Rectal smooth muscle tissue (tissue), 1 donor: Measurements from ENCODE around the gene ARHGAP9.

Source experiments
- H3K27ac ChIP-seq: one replicate; pipeline ENCODE4 v1.7.0; 2013; ENCODE audit warnings: low read depth, low read length, inconsistent platforms
- H3K27me3 ChIP-seq: one replicate; pipeline ENCODE4 v1.7.0; 2013; ENCODE audit warnings: low read length; ENCODE audit not compliant: control insufficient read depth, insufficient read depth
- H3K36me3 ChIP-seq: one replicate; pipeline ENCODE4 v1.7.0; 2013; ENCODE audit warnings: low read length; ENCODE audit not compliant: control insufficient read depth, insufficient read depth
- H3K4me1 ChIP-seq: one replicate; pipeline ENCODE4 v1.7.0; 2013; ENCODE audit warnings: low read length; ENCODE audit not compliant: control insufficient read depth, insufficient read depth
- H3K4me3 ChIP-seq: one replicate; pipeline ENCODE4 v1.7.0; 2013; ENCODE audit warnings: low read length
- H3K9ac ChIP-seq: one replicate; pipeline ENCODE4 v1.7.0; 2013; ENCODE audit warnings: low read length

Gene ARHGAP9

GRCh38 chr12:57481671-57482070 lies 2.0 kb upstream of the ARHGAP9 start:
- H3K9ac ChIP-seq, result no peak overlapping the region
- H3K4me1 ChIP-seq, result no peaks in the 10 kb centered on the region
- no peak overlapping the region for H3K27ac ChIP-seq
- H3K27me3 ChIP-seq, result peaks cover 5% of the 10 kb centered on the region
- H3K36me3 ChIP-seq, result no peaks in the 10 kb centered on the region
- no peak overlapping the region for H3K4me3 ChIP-seq

DNA sequence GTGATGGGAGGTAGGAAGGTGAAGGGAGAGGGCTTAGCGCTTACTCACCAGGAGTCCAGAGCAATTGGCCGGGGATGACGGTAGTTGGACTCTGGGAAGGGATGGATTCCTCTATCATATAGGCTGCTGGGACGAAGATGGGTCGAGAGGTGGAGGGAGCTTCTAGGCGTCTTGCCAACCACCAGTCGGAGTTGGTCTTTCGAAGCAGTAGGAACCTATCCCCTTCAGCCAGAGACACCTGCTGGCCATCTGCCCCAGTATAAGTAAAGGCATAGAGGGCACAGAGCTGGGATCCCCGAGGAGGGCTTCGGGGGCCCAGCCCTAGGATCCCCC lies 657 bp downstream of the ARHGAP9 start:
- peak overlapping the region; percentile 33 for H3K4me3 ChIP-seq
- H3K36me3 ChIP-seq, result peaks cover 7% of the 10 kb centered on the region
- peaks cover 20% of the 10 kb centered on the region for H3K27me3 ChIP-seq
- peak overlapping the region; percentile 14 for H3K9ac ChIP-seq
- peaks cover 2% of the 10 kb centered on the region for H3K4me1 ChIP-seq
- no peak overlapping the region for H3K27ac ChIP-seq

DNA sequence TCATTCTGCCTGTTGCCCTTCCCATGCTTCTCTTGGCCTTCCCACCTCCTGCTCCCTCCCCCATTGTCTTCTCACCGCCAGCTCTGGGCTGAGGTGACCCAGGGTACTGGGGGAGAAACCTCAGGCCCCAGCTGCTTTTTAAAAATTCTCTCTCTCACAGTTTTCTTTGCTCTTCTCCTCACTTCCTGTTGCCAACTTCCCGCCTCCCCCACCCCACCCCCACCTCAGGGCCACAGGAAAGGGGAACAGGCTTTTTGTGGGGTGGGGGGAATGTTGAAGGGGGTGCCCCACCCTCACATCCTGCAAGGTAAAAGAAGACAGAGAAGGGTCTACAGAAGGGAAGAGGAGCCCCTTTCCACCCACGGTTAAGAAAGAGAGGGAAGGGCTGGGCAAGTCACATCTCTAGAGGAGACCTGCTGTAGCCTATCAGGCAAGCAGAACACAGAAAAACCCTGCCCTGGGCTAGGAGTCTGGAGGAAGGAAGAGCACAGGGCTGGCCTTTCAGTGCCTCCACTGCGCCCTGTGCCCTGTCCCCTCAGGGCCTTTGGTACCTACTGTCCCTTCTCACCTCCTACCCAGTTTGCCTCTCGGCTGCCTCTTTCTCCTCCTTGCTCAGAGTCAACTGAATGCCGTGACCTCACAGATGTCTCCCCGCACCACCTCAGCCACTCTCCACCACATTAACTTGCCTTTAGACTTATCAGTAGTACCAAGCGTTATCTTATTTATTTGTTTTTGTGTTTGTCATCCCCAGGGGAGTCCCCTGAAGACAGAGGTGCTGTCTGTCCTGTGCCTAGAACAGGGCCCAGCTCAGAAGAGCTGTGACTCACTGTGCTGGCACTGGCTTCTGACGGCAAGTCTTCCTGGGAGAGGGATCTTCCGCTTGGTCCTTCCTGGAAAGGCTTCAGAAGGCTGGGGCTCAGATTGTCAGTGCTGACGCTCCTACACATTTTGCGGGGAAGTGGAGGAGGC lies 1.7 kb downstream of the ARHGAP9 start:
- Histone ChIP-seq H3K36me3 (peaks cover 7% of the 10 kb centered on the region), H3K9ac (peak overlapping the region; percentile 60), H3K27me3 (peaks cover 25% of the 10 kb centered on the region), H3K4me1 (peaks cover 2% of the 10 kb centered on the region), H3K4me3 (peak overlapping the region; percentile 55), H3K27ac (peak overlapping the region; percentile 21)

GRCh38 chr12:57476993-57477709 lies 2.5 kb downstream of the ARHGAP9 start:
- peaks cover 7% of the 10 kb centered on the region for H3K36me3 ChIP-seq
- peak overlapping the region; percentile 55 for H3K4me3 ChIP-seq
- H3K4me1 ChIP-seq, result peaks cover 2% of the 10 kb centered on the region
- peak overlapping the region; percentile 27 for H3K9ac ChIP-seq
- H3K27ac ChIP-seq, result no peak overlapping the region
- H3K27me3 ChIP-seq, result peaks cover 25% of the 10 kb centered on the region

GRCh38 chr12:57476162-57476992 lies 3.3 kb downstream of the ARHGAP9 start:
- Histone ChIP-seq H3K27ac (no peak overlapping the region), H3K4me3 (peak overlapping the region; percentile 55)

GRCh38 chr12:57475271-57476161 lies 4.2 kb downstream of the ARHGAP9 start:
- Histone ChIP-seq H3K4me3 (peak overlapping the region; percentile 55), H3K27me3 (peaks cover 25% of the 10 kb centered on the region), H3K36me3 (peaks cover 7% of the 10 kb centered on the region), H3K4me1 (peaks cover 2% of the 10 kb centered on the region), H3K9ac (no peak overlapping the region), H3K27ac (no peak overlapping the region)

More at GRCh38 chr12:57476162-57476992, 3.3 kb downstream of the ARHGAP9 start:
- Histone ChIP-seq H3K27me3 (peaks cover 25% of the 10 kb centered on the region), H3K4me1 (peaks cover 2% of the 10 kb centered on the region), H3K36me3 (peaks cover 7% of the 10 kb centered on the region), H3K9ac (no peak overlapping the region)

DNA sequence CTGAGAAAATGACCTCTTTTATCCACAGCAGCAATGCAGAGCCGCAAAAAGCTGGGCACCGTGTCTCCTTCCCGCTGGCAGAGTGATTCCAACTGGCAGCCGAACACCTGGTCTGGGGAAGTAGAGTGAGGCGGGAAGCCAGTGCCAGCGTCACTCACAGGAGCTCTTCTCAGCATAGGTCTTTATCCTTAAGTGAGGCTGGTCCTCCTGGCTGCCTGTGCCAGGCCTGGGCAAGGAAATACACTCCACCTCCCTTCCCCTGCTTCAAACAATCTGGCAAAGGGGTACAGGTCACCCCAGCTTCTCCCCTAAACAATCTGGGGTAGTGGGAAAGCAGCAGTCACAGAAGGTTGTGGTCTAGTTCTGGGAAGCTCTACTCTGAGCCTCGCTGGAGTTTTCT lies 4.8 kb downstream of the ARHGAP9 start:
- peaks cover 2% of the 10 kb centered on the region for H3K4me1 ChIP-seq
- no peak overlapping the region for H3K27ac ChIP-seq
- H3K27me3 ChIP-seq, result peaks cover 25% of the 10 kb centered on the region
- H3K9ac ChIP-seq, result no peak overlapping the region
- peaks cover 7% of the 10 kb centered on the region for H3K36me3 ChIP-seq
- H3K4me3 ChIP-seq, result no peak overlapping the region

GRCh38 chr12:57474430-57474829 lies 5.2 kb downstream of the ARHGAP9 start:
- Histone ChIP-seq H3K4me3 (no peak overlapping the region), H3K27me3 (peaks cover 25% of the 10 kb centered on the region)

DNA sequence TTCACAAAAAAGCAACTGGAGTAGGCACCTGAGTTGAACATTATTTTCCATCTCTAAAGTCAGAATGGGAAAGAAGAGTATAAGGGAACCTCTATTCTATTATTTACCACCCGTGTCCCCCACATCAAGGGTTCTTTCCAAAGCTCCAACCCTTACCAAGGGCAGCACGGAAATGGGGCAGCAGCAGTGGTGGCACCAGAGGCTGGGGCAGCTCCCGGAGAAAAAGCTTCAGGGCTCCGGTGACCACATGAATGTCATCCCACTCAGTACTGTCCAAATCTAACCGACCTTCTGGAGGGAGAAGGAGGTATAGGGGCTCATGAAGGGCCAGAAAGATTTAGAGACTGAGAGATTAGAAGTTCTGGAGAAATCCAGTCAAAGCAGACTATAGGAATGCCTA lies 5.8 kb downstream of the ARHGAP9 start:
- no peak overlapping the region for H3K9ac ChIP-seq
- no peak overlapping the region for H3K4me3 ChIP-seq
- H3K36me3 ChIP-seq, result peaks cover 7% of the 10 kb centered on the region
- no peak overlapping the region for H3K27ac ChIP-seq
- peaks cover 25% of the 10 kb centered on the region for H3K27me3 ChIP-seq
- H3K4me1 ChIP-seq, result peaks cover 2% of the 10 kb centered on the region

More at GRCh38 chr12:57474430-57474829, 5.2 kb downstream of the ARHGAP9 start:
- Histone ChIP-seq H3K36me3 (peaks cover 7% of the 10 kb centered on the region), H3K9ac (no peak overlapping the region), H3K4me1 (peaks cover 2% of the 10 kb centered on the region), H3K27ac (no peak overlapping the region)

GRCh38 chr12:57473392-57473791 lies 6.3 kb downstream of the ARHGAP9 start:
- no peak overlapping the region for H3K4me3 ChIP-seq
- H3K36me3 ChIP-seq, result peaks cover 7% of the 10 kb centered on the region
- peaks cover 2% of the 10 kb centered on the region for H3K4me1 ChIP-seq
- H3K27me3 ChIP-seq, result peaks cover 25% of the 10 kb centered on the region
- no peak overlapping the region for H3K27ac ChIP-seq
- H3K9ac ChIP-seq, result no peak overlapping the region

GRCh38 chr12:57472391-57472790 lies 7.3 kb downstream of the ARHGAP9 start:
- no peak overlapping the region for H3K4me3 ChIP-seq
- H3K27me3 ChIP-seq, result peaks cover 25% of the 10 kb centered on the region
- no peak overlapping the region for H3K9ac ChIP-seq
- peaks cover 7% of the 10 kb centered on the region for H3K36me3 ChIP-seq
- no peak overlapping the region for H3K27ac ChIP-seq
- peaks cover 2% of the 10 kb centered on the region for H3K4me1 ChIP-seq
